Stimulated activated naive CD8-positive, alpha-beta T cell treated with anti-CD3 and anti-CD28 coated beads, Interleukin-15, amount 100 ng/mL, for 72 hours (primary cell): ENCODE results near the gene CD68.

Experiments
- ATAC-seq: fragments of 150-1000 bp; cut with Tn5 transposase; 2 replicates; pipeline ENCODE4 v1.10.0; 2021; ENCODE audit warnings: mild to moderate bottlenecking, moderate library complexity
- DNase-seq, 2 donors: peaks; one replicate each; pipeline ENCODE4 v3.0.0; 2021 to 2022
- H3K27ac Mint-ChIP-seq, 2 donors: one replicate each; pipeline ENCODE4 v1.8.0; 2022; ENCODE audit warnings: mild to moderate bottlenecking in 2 of 2, mixed read lengths in 2 of 2, moderate library complexity in 2 of 2
- H3K27me3 Mint-ChIP-seq: one replicate; pipeline ENCODE4 v1.8.0; 2022; ENCODE audit warnings: mixed read lengths
- H3K4me1 Mint-ChIP-seq: one replicate; pipeline ENCODE4 v1.8.0; 2022; ENCODE audit warnings: mild to moderate bottlenecking, mixed read lengths
- H3K4me3 Mint-ChIP-seq, 2 donors: one replicate each; pipeline ENCODE4 v1.8.0; 2022; ENCODE audit warnings: mild to moderate bottlenecking in 2 of 2, mixed read lengths in 2 of 2, moderate library complexity in 1 of 2
- H3K9me3 Mint-ChIP-seq, 2 donors: one replicate each; pipeline ENCODE4 v1.8.0; 2022; ENCODE audit warnings: mixed read lengths in 2 of 2

The CD68 gene

GRCh38 chr17:7579001-7579833 lies at the start of gene CD68:
Gene CD68, plus strand, starts transcription at chr17:7579638. Its CDS starts 40 bp downstream, at chr17:7579678.
- peaks cover 94% of the 10 kb centered on the region for H3K4me1 Mint-ChIP-seq
- H3K27me3 Mint-ChIP-seq: no peaks in the 10 kb centered on the region
- no peaks in the 10 kb centered on the region for H3K9me3 Mint-ChIP-seq
- peak; percentile 85 for ATAC-seq
- H3K4me3 Mint-ChIP-seq: peak within 1 kb of the TSS; percentile 61 to 86
- peak within 1 kb of the TSS; percentile 89 to 95 for H3K27ac Mint-ChIP-seq
- DNase-seq: peak; percentile 62 to 84

- Mint-ChIP-seq H3K9me3 (peaks cover 8 to 20% of the 10 kb centered on the region in 2 donors), H3K27me3 (no peaks in the 10 kb centered on the region), H3K4me1 (no peaks in the 10 kb centered on the region), H3K4me3 (no peak overlapping the region), H3K27ac (no peak overlapping the region)
- DNase-seq (no peak), ATAC-seq (no peak)
These were observed 49.2 kb upstream of the CD68 start for GRCh38 chr17:7530023-7530900.

GRCh38 chr17:7538050-7538449 lies 41.4 kb upstream of the CD68 start:
- Mint-ChIP-seq H3K4me1 (no peaks in the 10 kb centered on the region), H3K9me3 (no peaks in the 10 kb centered on the region), H3K4me3 (no peak overlapping the region), H3K27me3 (no peaks in the 10 kb centered on the region), H3K27ac (no peak overlapping the region)
- ATAC-seq: no peak
- no peak for DNase-seq

- DNase-seq (no peak), ATAC-seq (no peak)
- no peaks in the 10 kb centered on the region for H3K4me1 Mint-ChIP-seq
- no peak overlapping the region for H3K4me3 Mint-ChIP-seq
- H3K27ac Mint-ChIP-seq: no peak overlapping the region
- H3K9me3 Mint-ChIP-seq: no peaks in the 10 kb centered on the region
- H3K27me3 Mint-ChIP-seq: no peaks in the 10 kb centered on the region
These were observed 40.4 kb upstream of the CD68 start for GRCh38 chr17:7538891-7539545.

- no peak overlapping the region for H3K27ac Mint-ChIP-seq
- no peaks in the 10 kb centered on the region for H3K4me1 Mint-ChIP-seq
These were observed 38.3 kb upstream of the CD68 start for GRCh38 chr17:7541074-7541621.

GRCh38 chr17:7544911-7545310 lies 34.5 kb upstream of the CD68 start:
- ATAC-seq (no peak), DNase-seq (no peak)
- H3K27me3 Mint-ChIP-seq: no peaks in the 10 kb centered on the region
- H3K4me1 Mint-ChIP-seq: peaks cover 21% of the 10 kb centered on the region
- H3K9me3 Mint-ChIP-seq: no peaks in the 10 kb centered on the region
- no peak overlapping the region for H3K27ac Mint-ChIP-seq
- no peak overlapping the region for H3K4me3 Mint-ChIP-seq

More at GRCh38 chr17:7541074-7541621, 38.3 kb upstream of the CD68 start:
- Mint-ChIP-seq H3K27me3 (no peaks in the 10 kb centered on the region), H3K4me3 (no peak overlapping the region), H3K9me3 (no peaks in the 10 kb centered on the region)
- no peak for ATAC-seq
- no peak for DNase-seq

GRCh38 chr17:7548585-7549400 lies 30.6 kb upstream of the CD68 start, which contains the start of gene TNFSF12:
Gene TNFSF12, plus strand, starts transcription at chr17:7549058. Its CDS starts 96 bp downstream, at chr17:7549154.
- ATAC-seq (peak; percentile 68), DNase-seq (peak; percentile 54 to 62)
- Mint-ChIP-seq H3K27ac (peak within 1 kb of the TSS; percentile 74 to 75), H3K27me3 (no peaks in the 10 kb centered on the region), H3K4me3 (peak within 1 kb of the TSS; percentile 85 to 88), H3K4me1 (peaks cover 59% of the 10 kb centered on the region), H3K9me3 (no peaks in the 10 kb centered on the region)

- ATAC-seq (peak; percentile 67), DNase-seq (peak; percentile 54 to 58)
- H3K27me3 Mint-ChIP-seq: no peaks in the 10 kb centered on the region
- peaks cover 63% of the 10 kb centered on the region for H3K4me1 Mint-ChIP-seq
- H3K27ac Mint-ChIP-seq: peak overlapping the region in 1 of 2 donors; percentile 4
- H3K9me3 Mint-ChIP-seq: no peaks in the 10 kb centered on the region
- peak overlapping the region; percentile 77 to 88 for H3K4me3 Mint-ChIP-seq
These were observed 29.9 kb upstream of the CD68 start for GRCh38 chr17:7549401-7550055.

GRCh38 chr17:7550344-7550743 lies 29.1 kb upstream of the CD68 start:
- DNase-seq (no peak), ATAC-seq (no peak)
- Mint-ChIP-seq H3K27ac (no peak overlapping the region), H3K4me3 (peak overlapping the region; percentile 19 to 88), H3K27me3 (no peaks in the 10 kb centered on the region), H3K9me3 (no peaks in the 10 kb centered on the region), H3K4me1 (peaks cover 71% of the 10 kb centered on the region)

- no peaks in the 10 kb centered on the region for H3K27me3 Mint-ChIP-seq
- peak overlapping the region; percentile 24 to 61 for H3K4me3 Mint-ChIP-seq
- H3K9me3 Mint-ChIP-seq: no peaks in the 10 kb centered on the region
- peak overlapping the region in 1 of 2 donors; percentile 29 for H3K27ac Mint-ChIP-seq
- H3K4me1 Mint-ChIP-seq: peaks cover 78% of the 10 kb centered on the region
- DNase-seq (no peak), ATAC-seq (no peak)
These were observed 28.0 kb upstream of the CD68 start for GRCh38 chr17:7551396-7551795.

GRCh38 chr17:7552621-7553051 lies 26.8 kb upstream of the CD68 start:
- Mint-ChIP-seq H3K27me3 (no peaks in the 10 kb centered on the region), H3K9me3 (no peaks in the 10 kb centered on the region), H3K4me3 (peak overlapping the region; percentile 34 to 60), H3K27ac (peak overlapping the region; percentile 72 to 89), H3K4me1 (peaks cover 82% of the 10 kb centered on the region)
- peak; percentile 82 for ATAC-seq
- DNase-seq: peak; percentile 39 to 67

- Mint-ChIP-seq H3K4me1 (peaks cover 82% of the 10 kb centered on the region), H3K9me3 (no peaks in the 10 kb centered on the region), H3K4me3 (peak overlapping the region; percentile 9 to 14), H3K27me3 (no peaks in the 10 kb centered on the region), H3K27ac (peak overlapping the region; percentile 77 to 94)
- DNase-seq (no peak), ATAC-seq (no peak)
These were observed 26.1 kb upstream of the CD68 start for GRCh38 chr17:7553356-7553755.

GRCh38 chr17:7555320-7555948 lies 24.0 kb upstream of the CD68 start:
- DNase-seq: no peak
- H3K4me1 Mint-ChIP-seq: peaks cover 88% of the 10 kb centered on the region
- H3K9me3 Mint-ChIP-seq: no peaks in the 10 kb centered on the region
- ATAC-seq: no peak
- no peak overlapping the region for H3K27ac Mint-ChIP-seq
- no peaks in the 10 kb centered on the region for H3K27me3 Mint-ChIP-seq
- H3K4me3 Mint-ChIP-seq: no peak overlapping the region
